ENCODE measurements around the gene EN1.

The EN1 gene

GRCh38 chr2:118855451-118856279 is 8.2 kb upstream of the EN1 start:
- DNase-seq (ENCODE audit: low read depth) = peak; percentile 68

- no peak for DNase-seq (ENCODE audit: low read depth)
Measured at GRCh38 chr2:118854507-118855345, 7.3 kb upstream of the EN1 start.

GRCh38 chr2:118853651-118854291 is 6.3 kb upstream of the EN1 start:
- no peak for DNase-seq (ENCODE audit: low read depth)

GRCh38 chr2:118853129-118853640 is 5.7 kb upstream of the EN1 start:
- DNase-seq (ENCODE audit: low read depth) = no peak

GRCh38 chr2:118852605-118853128 is 5.2 kb upstream of the EN1 start:
- no peak for DNase-seq (ENCODE audit: low read depth)

GRCh38 chr2:118851650-118852049 is 4.2 kb upstream of the EN1 start:
- DNase-seq (ENCODE audit: low read depth) = no peak

GRCh38 chr2:118850901-118851415 is 3.5 kb upstream of the EN1 start:
- DNase-seq (ENCODE audit: low read depth) = no peak

GRCh38 chr2:118850168-118850900 is 2.9 kb upstream of the EN1 start:
- DNase-seq (ENCODE audit: low read depth) = no peak

- no peak for DNase-seq (ENCODE audit: low read depth)
Measured at GRCh38 chr2:118849226-118850167, 2.0 kb upstream of the EN1 start.

GRCh38 chr2:118848381-118849225 is 1.2 kb upstream of the EN1 start:
- no peak for DNase-seq (ENCODE audit: low read depth)

GRCh38 chr2:118847762-118848172 is 319 bp upstream of the EN1 start:
- DNase-seq (ENCODE audit: low read depth) = no peak

- DNase-seq (ENCODE audit: low read depth) = no peak
Measured at GRCh38 chr2:118846442-118846952, 951 bp downstream of the EN1 start.

- no peak for DNase-seq (ENCODE audit: low read depth)
Measured at GRCh38 chr2:118845522-118846441, 1.7 kb downstream of the EN1 start.

- DNase-seq (ENCODE audit: low read depth) = no peak
Measured at GRCh38 chr2:118845005-118845521, 2.4 kb downstream of the EN1 start.

GRCh38 chr2:118844261-118845004 is 3.0 kb downstream of the EN1 start:
- DNase-seq (ENCODE audit: low read depth) = no peak

- DNase-seq (ENCODE audit: low read depth) = no peak
Measured at GRCh38 chr2:118843483-118844132, 3.8 kb downstream of the EN1 start.
